DND-41 (cell line): Measurements from ENCODE around the gene NFIA.

Experiments
- ATAC-seq: fragments of 200-7000 bp; cut with Tn5 transposase; 3 replicates; pipeline ENCODE4 v1.9.1; 2021; ENCODE audit warnings: low read depth; ENCODE audit not compliant: insufficient read depth
- DNase-seq: peaks from one replicate; pipeline ENCODE4 v3.0.0-alpha.2; 2020
- H2AFZ ChIP-seq: 2 replicates; pipeline ENCODE4 v1.6.0; 2012; ENCODE audit warnings: low read depth, low read length
- H3K27ac ChIP-seq: 2 replicates; pipeline ENCODE4 v1.5.1; 2012; ENCODE audit warnings: low read length, inconsistent platforms
- H3K27me3 ChIP-seq: fragments of 200-600 bp; sonication (generic); 2 replicates; pipeline ENCODE4 v1.6.0; 2012; ENCODE audit warnings: low read length, mild to moderate bottlenecking, inconsistent platforms; ENCODE audit not compliant: insufficient read depth, poor library complexity
- H3K36me3 ChIP-seq: 2 replicates; pipeline ENCODE4 v1.5.1; 2012; ENCODE audit warnings: low read length, inconsistent platforms; ENCODE audit not compliant: insufficient read depth
- H3K4me1 ChIP-seq: 2 replicates; pipeline ENCODE4 v1.5.1; 2012; ENCODE audit warnings: mild to moderate bottlenecking, low read length; ENCODE audit not compliant: insufficient read depth
- H3K4me2 ChIP-seq: 2 replicates; pipeline ENCODE4 v1.6.0; 2012; ENCODE audit warnings: mild to moderate bottlenecking, moderate library complexity, low read length, inconsistent platforms; ENCODE audit not compliant: insufficient read depth
- H3K4me3 ChIP-seq, 2 experiments: fragments of 200-600 bp in 1 of 2; shearing (Covaris generic) in 1 of 2; 2 replicates each; pipeline ENCODE4 v1.5.1; 2012 to 2016; ENCODE audit warnings: inconsistent platforms in 2 of 2, low read length in 2 of 2, mild to moderate bottlenecking in 2 of 2, low read depth in 1 of 2, moderate library complexity in 1 of 2
- H3K79me2 ChIP-seq: 2 replicates; pipeline ENCODE4 v1.6.0; 2012; ENCODE audit warnings: low read length, inconsistent platforms; ENCODE audit not compliant: insufficient read depth
- H3K9ac ChIP-seq: 2 replicates; pipeline ENCODE4 v1.6.0; 2012; ENCODE audit warnings: low read depth, mild to moderate bottlenecking, inconsistent platforms, low read length, moderate library complexity
- H3K9me3 ChIP-seq: 2 replicates; pipeline ENCODE4 v1.5.1; 2012; ENCODE audit warnings: low read length, moderate library complexity, mild to moderate bottlenecking, inconsistent platforms; ENCODE audit not compliant: insufficient read depth, severe bottlenecking
- H4K20me1 ChIP-seq: 2 replicates; pipeline ENCODE4 v1.6.0; 2012; ENCODE audit warnings: low read length; ENCODE audit not compliant: insufficient read depth
- EZH2 ChIP-seq: IDR thresholded peaks from 3 replicates; pipeline ENCODE4 v1.6.1; 2012; ENCODE audit warnings: borderline replicate concordance, low read depth, mild to moderate bottlenecking, moderate library complexity, low read length, inconsistent platforms; ENCODE audit not compliant: severe bottlenecking
- TF ChIP-seq, protein P1 (sequence below): IDR thresholded peaks from 2 replicates; pipeline ENCODE4 v1.5.1; 2012; ENCODE audit warnings: borderline replicate concordance, low read length, moderate library complexity, mild to moderate bottlenecking; ENCODE audit not compliant: poor library complexity, severe bottlenecking; ENCODE audit errors: extremely low read depth

NFIA gene

DNA sequence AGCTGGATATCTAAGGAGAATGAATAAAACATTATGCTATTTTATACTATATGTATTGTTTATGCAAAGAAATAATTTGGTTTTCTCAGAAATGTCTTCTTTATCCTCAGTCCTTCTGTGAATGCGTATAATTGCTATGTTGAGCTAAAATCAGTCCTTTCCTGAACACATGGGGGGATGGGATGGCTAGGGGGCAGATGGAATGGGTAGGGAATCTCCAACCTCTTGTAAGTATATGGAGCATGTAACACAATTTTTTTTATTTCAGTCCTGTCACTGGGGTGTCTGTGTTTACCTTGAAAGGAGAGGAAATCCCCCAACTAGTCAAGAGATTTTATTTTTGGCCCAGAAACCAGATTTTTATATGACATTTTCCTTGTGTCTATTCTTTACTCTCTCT is 291.8 kb downstream of the NFIA start:
- Histone ChIP-seq H3K4me2 (no peak overlapping the region), H3K36me3 (no peaks in the 10 kb centered on the region), H3K79me2 (no peaks in the 10 kb centered on the region), H3K9ac (no peak overlapping the region), H3K27me3 (no peaks in the 10 kb centered on the region), H3K27ac (no peak overlapping the region), H4K20me1 (no peaks in the 10 kb centered on the region), H3K9me3 (no peaks in the 10 kb centered on the region), H3K4me1 (no peaks in the 10 kb centered on the region), H3K4me3 (no peak overlapping the region), H2AFZ (no peak overlapping the region)
- DNase-seq, result no peak
- no peak for ATAC-seq
- TF ChIP-seq EZH2, result no peak
- TF ChIP-seq, protein P1, sequence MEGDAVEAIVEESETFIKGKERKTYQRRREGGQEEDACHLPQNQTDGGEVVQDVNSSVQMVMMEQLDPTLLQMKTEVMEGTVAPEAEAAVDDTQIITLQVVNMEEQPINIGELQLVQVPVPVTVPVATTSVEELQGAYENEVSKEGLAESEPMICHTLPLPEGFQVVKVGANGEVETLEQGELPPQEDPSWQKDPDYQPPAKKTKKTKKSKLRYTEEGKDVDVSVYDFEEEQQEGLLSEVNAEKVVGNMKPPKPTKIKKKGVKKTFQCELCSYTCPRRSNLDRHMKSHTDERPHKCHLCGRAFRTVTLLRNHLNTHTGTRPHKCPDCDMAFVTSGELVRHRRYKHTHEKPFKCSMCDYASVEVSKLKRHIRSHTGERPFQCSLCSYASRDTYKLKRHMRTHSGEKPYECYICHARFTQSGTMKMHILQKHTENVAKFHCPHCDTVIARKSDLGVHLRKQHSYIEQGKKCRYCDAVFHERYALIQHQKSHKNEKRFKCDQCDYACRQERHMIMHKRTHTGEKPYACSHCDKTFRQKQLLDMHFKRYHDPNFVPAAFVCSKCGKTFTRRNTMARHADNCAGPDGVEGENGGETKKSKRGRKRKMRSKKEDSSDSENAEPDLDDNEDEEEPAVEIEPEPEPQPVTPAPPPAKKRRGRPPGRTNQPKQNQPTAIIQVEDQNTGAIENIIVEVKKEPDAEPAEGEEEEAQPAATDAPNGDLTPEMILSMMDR, result no peak

DNA sequence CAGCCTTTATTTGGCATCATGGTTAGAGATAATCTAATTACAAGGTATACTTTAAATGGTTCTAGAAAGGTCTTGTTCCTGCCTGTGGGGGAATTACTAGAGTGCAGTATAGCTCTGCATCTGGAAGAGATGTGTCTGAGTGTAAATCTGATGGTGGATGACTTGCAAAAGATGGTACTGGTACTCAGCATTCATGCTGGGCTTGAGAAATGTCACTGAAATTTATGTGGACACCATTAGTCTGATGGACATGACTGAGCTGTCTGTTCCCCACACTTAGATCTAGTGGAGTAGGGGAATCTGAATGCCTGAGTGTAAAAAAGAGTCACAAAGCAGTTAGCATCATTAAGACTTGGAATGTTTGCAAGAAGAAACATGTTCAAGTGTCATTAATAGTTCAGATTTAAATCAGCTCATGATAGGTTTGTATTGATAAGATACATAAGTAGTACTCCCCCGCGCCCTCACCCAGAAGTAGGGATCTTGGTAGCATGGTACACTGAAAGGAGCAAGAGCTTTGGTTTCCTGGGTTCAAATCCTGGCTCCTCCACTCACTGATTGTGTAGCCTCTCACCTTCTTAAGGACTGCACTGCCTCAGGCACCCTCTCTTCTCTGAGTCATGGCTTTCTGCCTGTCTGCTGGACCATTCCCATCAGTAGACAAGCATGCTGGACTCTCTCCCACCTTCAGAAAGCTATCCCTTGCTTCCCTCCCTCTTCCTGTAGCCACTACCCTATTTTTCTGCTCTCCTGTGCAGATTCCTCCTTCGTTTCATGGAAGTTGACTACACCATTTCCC is 292.9 kb downstream of the NFIA start:
- no peaks in the 10 kb centered on the region for H3K27me3 ChIP-seq
- ATAC-seq (no peak), DNase-seq (no peak)
- no peaks in the 10 kb centered on the region for H3K36me3 ChIP-seq
- no peak overlapping the region for H3K9ac ChIP-seq
- H3K27ac ChIP-seq, result no peak overlapping the region
- H3K9me3 ChIP-seq, result no peaks in the 10 kb centered on the region
- H4K20me1 ChIP-seq, result no peaks in the 10 kb centered on the region
- H2AFZ ChIP-seq, result no peak overlapping the region
- no peaks in the 10 kb centered on the region for H3K79me2 ChIP-seq
- TF ChIP-seq, protein P1, result no peak
- no peak for TF ChIP-seq EZH2
- no peak overlapping the region for H3K4me2 ChIP-seq
- no peak overlapping the region for H3K4me3 ChIP-seq
- no peaks in the 10 kb centered on the region for H3K4me1 ChIP-seq

DNA sequence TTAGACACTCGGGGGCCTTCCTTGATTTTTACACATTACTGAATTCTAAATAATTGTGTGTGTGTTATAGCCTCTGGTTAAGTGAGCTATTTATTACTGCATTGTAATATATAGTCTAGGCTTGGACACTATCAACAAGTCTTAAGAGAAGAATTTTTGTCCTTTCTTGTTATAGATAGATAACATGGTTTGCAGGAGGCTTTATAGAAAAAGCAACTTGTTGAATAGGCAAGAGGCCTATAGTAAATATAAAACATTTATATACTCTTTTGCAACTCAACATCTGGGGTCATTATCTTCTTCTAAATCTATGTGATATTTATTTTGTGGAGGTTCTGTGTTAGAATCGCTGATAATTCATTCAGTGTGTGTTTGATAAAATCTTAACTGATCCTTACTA is 293.8 kb downstream of the NFIA start:
- TF ChIP-seq, protein P1, result no peak
- TF ChIP-seq EZH2, result no peak
- Histone ChIP-seq H4K20me1 (no peaks in the 10 kb centered on the region), H3K9ac (no peak overlapping the region), H3K4me1 (no peaks in the 10 kb centered on the region), H3K27ac (no peak overlapping the region), H3K9me3 (no peaks in the 10 kb centered on the region), H3K4me3 (no peak overlapping the region), H3K36me3 (no peaks in the 10 kb centered on the region), H3K4me2 (no peak overlapping the region), H3K79me2 (no peaks in the 10 kb centered on the region), H3K27me3 (no peaks in the 10 kb centered on the region), H2AFZ (no peak overlapping the region)
- DNase-seq, result no peak
- ATAC-seq, result no peak
